Loucy (cell line): ENCODE results near the gene PLGLB1.
"Not testable (repeated sequence)": the region's sequence is repeated elsewhere in the genome, so short reads cannot be mapped to it uniquely, and the experiment has no call there.

Experiments used
- H2AFZ ChIP-seq: fragments of 200-600 bp; sonication (generic); 2 replicates; pipeline ENCODE4 v1.6.0; 2016; ENCODE audit warnings: antibody characterized with exemption, mild to moderate bottlenecking, low read length, moderate library complexity
- H3F3A ChIP-seq: fragments of 200-600 bp; 2 replicates; pipeline ENCODE4 v1.6.0; 2016; ENCODE audit warnings: antibody characterized with exemption, low read depth, mild to moderate bottlenecking
- H3K27me3 ChIP-seq: fragments of 200-600 bp; sonication (generic); 2 replicates; pipeline ENCODE4 v1.6.1; 2014; ENCODE audit warnings: low read length, mild to moderate bottlenecking; ENCODE audit not compliant: insufficient read depth, poor library complexity, severe bottlenecking
- H3K36me3 ChIP-seq: fragments of 200-600 bp; sonication (generic); 2 replicates; pipeline ENCODE4 v1.6.1; 2016; ENCODE audit warnings: low read length; ENCODE audit not compliant: insufficient read depth
- H3K4me1 ChIP-seq: fragments of 200-600 bp; sonication (generic); 2 replicates; pipeline ENCODE4 v1.5.1; 2014; ENCODE audit warnings: low read length, mild to moderate bottlenecking; ENCODE audit not compliant: insufficient read depth, poor library complexity, severe bottlenecking
- H3K4me2 ChIP-seq: fragments of 200-600 bp; sonication (generic); 2 replicates; pipeline ENCODE4 v1.6.0; 2014; ENCODE audit warnings: antibody characterized with exemption, low read length, low read depth, mild to moderate bottlenecking; ENCODE audit not compliant: poor library complexity, severe bottlenecking
- H3K4me3 ChIP-seq: fragments of 200-600 bp; sonication (generic); 2 replicates; pipeline ENCODE4 v1.5.1; 2014; ENCODE audit warnings: low read length, mild to moderate bottlenecking, mixed read lengths; ENCODE audit not compliant: poor library complexity, severe bottlenecking
- H3K79me2 ChIP-seq: fragments of 200-600 bp; sonication (generic); 2 replicates; pipeline ENCODE4 v1.6.1; 2014; ENCODE audit warnings: low read length; ENCODE audit not compliant: insufficient read depth
- H3K9ac ChIP-seq: fragments of 200-600 bp; sonication (generic); 2 replicates; pipeline ENCODE4 v1.6.0; 2014; ENCODE audit warnings: mild to moderate bottlenecking, low read depth, low read length, moderate library complexity; ENCODE audit not compliant: poor library complexity, severe bottlenecking
- H3K9me2 ChIP-seq: fragments of 200-600 bp; sonication (generic); replicated peaks from 2 replicates; pipeline ENCODE4 v1.6.1; 2016; ENCODE audit warnings: low read depth, low read length, mixed read lengths
- H3K9me3 ChIP-seq: fragments of 200-600 bp; sonication (generic); 2 replicates; pipeline ENCODE4 v1.6.1; 2014; ENCODE audit warnings: mild to moderate bottlenecking, antibody characterized with exemption, low read length, low read depth; ENCODE audit not compliant: insufficient read depth
- H4K20me1 ChIP-seq: fragments of 200-600 bp; sonication (generic); 2 replicates; pipeline ENCODE4 v1.6.0; 2014; ENCODE audit warnings: antibody characterized with exemption, low read length, mild to moderate bottlenecking; ENCODE audit not compliant: insufficient read depth, poor library complexity, severe bottlenecking

PLGLB1 gene

DNA sequence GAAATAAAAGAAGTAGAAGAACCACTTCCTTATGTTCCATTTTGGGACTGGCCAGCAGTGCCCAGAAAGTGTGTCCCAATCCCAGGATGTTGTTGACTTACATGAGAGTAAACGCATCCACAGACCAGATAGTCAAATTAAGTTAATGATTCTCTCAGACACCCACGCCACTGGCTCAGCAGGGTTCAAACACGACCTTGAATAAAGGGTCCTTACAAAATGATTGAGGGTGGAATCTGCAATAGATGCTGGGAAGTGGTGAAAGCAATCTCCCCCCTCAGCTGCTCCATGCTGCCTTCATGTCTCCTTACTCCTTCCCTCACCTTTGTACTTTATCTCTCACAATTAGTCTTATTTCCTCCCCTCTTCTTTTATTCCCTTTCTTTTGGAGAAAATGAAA is at the start of gene PLGLB1:
Gene PLGLB1, minus strand, starts transcription at position 101 of the 400 bp plus-strand sequence. Its CDS starts 61 bp downstream, at position 40.
- not testable (repeated sequence) for H3K4me1 ChIP-seq, H3K79me2 ChIP-seq, H3F3A ChIP-seq, H3K9me2 ChIP-seq, H3K4me2 ChIP-seq, H3K9ac ChIP-seq, H3K36me3 ChIP-seq, H3K9me3 ChIP-seq, H2AFZ ChIP-seq, H3K4me3 ChIP-seq, H3K27me3 ChIP-seq, H4K20me1 ChIP-seq

DNA sequence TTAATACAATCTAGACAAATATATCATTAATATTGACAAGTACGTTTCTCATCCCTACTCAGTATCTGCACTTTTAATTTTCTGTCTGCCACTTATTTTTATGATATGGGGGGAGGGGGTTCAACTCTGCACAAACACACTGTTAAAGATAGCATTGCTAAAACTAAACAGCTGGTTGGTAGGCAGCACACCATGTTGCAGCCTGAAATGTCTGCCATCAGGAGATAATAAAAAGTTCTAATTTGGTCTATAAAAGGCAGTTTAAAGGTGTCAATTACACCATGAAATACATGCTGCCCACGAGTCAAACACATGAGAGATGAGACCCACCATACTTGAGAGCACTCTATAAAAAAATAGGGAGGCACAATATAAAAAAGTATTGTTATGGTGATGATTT is 42.7 kb upstream of the PLGLB1 start:
- not testable (repeated sequence) for H3K36me3 ChIP-seq, H3K27me3 ChIP-seq, H3K4me2 ChIP-seq, H3K9ac ChIP-seq, H4K20me1 ChIP-seq, H3K4me1 ChIP-seq, H3K9me2 ChIP-seq, H3K4me3 ChIP-seq, H3F3A ChIP-seq, H2AFZ ChIP-seq, H3K9me3 ChIP-seq
- H3K79me2 ChIP-seq: peaks cover 22% of the 10 kb centered on the region

DNA sequence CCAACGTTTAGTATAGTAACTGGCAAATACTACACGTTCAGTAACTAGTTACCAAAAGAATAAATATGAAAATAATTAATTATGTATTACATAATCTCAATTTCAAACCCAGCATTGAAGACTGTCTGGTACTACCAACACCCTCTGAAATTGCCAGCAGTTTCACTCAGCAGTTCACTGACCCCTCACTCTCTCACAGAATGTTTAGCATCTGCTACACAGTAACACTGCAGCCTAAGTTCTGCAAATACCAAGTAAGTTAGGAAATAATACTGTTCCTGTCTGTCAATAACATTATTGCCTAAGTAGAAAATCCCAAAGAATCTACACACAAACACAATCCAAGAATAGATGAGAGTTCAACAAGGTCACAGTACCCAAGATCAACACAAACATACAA is 41.8 kb upstream of the PLGLB1 start:
- not testable (repeated sequence) for H3K9ac ChIP-seq, H3K4me2 ChIP-seq, H3K36me3 ChIP-seq, H3K9me3 ChIP-seq, H4K20me1 ChIP-seq, H3K4me3 ChIP-seq, H3K27me3 ChIP-seq, H3K9me2 ChIP-seq, H2AFZ ChIP-seq, H3F3A ChIP-seq, H3K4me1 ChIP-seq
- peaks cover 17% of the 10 kb centered on the region for H3K79me2 ChIP-seq

DNA sequence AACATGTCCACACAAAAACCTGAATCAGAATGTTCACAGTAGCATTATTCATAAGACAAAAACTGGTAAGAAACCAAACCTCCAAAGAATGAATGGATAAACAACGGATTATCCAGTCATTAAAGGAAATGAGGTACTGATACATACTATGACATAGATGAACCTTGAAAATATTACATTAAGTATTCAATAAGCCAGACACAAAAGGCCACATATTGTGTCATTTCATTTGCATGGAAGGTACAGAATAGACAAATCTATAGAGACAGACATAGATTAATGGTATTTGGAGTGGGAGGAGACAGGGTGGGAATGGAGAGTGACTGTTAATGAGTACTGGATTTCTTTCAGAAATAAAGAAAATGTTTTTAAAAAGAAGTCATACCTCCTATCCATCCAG is 39.9 kb upstream of the PLGLB1 start:
- not testable (repeated sequence) for H4K20me1 ChIP-seq, H3K4me2 ChIP-seq, H3K4me1 ChIP-seq, H3F3A ChIP-seq, H3K27me3 ChIP-seq, H2AFZ ChIP-seq, H3K9me2 ChIP-seq, H3K9ac ChIP-seq, H3K9me3 ChIP-seq, H3K4me3 ChIP-seq, H3K79me2 ChIP-seq, H3K36me3 ChIP-seq

DNA sequence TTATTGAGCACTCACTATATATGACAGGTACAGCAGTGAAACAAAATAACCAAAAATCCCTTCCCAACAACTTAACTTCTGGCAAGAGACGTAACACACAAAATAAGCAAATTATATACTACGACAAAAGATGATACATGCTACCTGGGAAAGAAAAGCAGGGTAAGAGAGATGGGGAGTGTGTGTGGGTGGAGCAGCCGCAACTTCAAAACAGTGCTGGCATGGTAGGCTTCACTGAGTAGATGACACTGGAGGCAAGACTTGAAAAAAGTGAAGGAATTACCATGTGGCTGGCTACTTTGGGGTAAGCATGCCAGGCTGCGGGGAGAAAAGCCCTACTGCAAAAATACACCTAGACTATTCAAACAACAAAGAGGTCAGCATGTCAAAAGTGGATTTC is 36.0 kb upstream of the PLGLB1 start:
- not testable (repeated sequence) for H3K9me2 ChIP-seq, H3F3A ChIP-seq, H3K27me3 ChIP-seq, H3K4me2 ChIP-seq, H2AFZ ChIP-seq, H3K79me2 ChIP-seq, H3K9ac ChIP-seq, H3K4me1 ChIP-seq, H3K36me3 ChIP-seq, H3K9me3 ChIP-seq, H3K4me3 ChIP-seq, H4K20me1 ChIP-seq

DNA sequence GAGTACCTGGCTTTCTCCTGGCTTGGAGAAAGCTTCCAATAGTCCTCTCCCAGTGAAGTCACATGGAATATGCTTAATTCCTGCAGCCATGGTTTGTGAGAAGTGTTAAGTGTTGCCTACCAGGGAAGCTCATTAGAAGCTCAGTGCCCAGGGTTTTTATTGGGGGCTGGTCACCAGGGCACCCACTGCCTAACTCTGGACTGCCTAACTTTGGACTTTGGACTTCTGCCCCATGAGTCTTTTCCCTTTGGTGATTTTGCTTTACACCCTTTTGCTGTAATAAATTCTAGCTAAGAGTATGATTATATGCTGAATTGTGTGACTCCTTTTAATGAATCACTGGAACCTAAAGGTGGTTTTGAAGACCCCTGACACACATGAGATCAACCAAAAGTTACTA is 35.2 kb upstream of the PLGLB1 start:
- H3K9me2 ChIP-seq, H4K20me1 ChIP-seq, H2AFZ ChIP-seq, H3K9ac ChIP-seq, H3K4me1 ChIP-seq, H3K4me2 ChIP-seq, H3F3A ChIP-seq, H3K9me3 ChIP-seq, H3K4me3 ChIP-seq, H3K79me2 ChIP-seq, H3K36me3 ChIP-seq, H3K27me3 ChIP-seq: not testable (repeated sequence)

DNA sequence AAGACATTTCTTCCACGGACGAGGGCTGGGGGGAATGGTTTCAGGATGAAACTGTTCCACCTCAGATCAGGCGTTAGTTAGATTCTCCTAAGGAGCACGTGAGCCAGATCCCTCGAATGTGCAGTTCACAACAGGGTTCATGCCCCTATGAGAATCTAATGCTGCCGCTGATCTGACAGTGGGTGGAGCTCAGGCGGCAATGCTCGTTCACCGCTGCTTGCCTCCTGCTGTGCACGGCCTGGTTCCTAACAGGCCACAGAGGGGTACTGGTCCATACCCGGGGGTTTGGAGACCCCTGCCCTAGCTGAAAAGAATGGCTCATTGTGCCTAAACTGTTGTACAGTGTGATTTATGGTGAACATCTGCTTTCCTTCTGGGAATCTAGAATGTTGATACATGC is 34.8 kb upstream of the PLGLB1 start:
- not testable (repeated sequence) for H3K36me3 ChIP-seq, H3K79me2 ChIP-seq, H2AFZ ChIP-seq, H3K4me1 ChIP-seq, H3K27me3 ChIP-seq, H3K9me3 ChIP-seq, H3K4me2 ChIP-seq, H4K20me1 ChIP-seq, H3K4me3 ChIP-seq, H3K9me2 ChIP-seq, H3K9ac ChIP-seq, H3F3A ChIP-seq

DNA sequence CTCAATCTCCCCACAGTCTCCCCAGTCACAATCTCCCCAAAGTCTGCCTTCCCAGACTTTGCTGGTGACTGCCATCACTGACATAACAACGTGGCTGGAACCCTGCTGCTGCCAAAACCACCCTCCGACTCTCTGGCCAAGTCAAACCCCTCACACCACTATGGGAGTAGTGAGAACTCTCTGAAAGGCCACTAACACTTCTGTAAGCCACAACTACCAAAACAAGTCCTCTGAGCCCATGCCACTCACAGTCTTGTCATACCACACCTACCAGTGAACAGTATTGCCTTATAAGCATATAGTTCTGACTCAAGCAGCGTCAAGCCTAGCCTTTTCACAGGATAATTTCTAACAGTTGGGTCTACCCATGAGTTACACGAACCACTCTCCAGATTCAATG is 32.7 kb upstream of the PLGLB1 start:
- H3K9ac ChIP-seq, H3K9me3 ChIP-seq, H3K79me2 ChIP-seq, H3K4me2 ChIP-seq, H4K20me1 ChIP-seq, H2AFZ ChIP-seq, H3K27me3 ChIP-seq, H3F3A ChIP-seq, H3K9me2 ChIP-seq, H3K4me1 ChIP-seq, H3K4me3 ChIP-seq: not testable (repeated sequence)
- peaks cover 13% of the 10 kb centered on the region; the same call in 1 of the 2 replicates for H3K36me3 ChIP-seq
